Brain pericyte (primary cell): ENCODE results near the gene SEL1L3.

ENCODE experiments used
- DNase-seq: peaks from one replicate; pipeline ENCODE4 v3.0.0-alpha.2; 2012; ENCODE audit warnings: low read depth, low spot score

SEL1L3 gene

DNA sequence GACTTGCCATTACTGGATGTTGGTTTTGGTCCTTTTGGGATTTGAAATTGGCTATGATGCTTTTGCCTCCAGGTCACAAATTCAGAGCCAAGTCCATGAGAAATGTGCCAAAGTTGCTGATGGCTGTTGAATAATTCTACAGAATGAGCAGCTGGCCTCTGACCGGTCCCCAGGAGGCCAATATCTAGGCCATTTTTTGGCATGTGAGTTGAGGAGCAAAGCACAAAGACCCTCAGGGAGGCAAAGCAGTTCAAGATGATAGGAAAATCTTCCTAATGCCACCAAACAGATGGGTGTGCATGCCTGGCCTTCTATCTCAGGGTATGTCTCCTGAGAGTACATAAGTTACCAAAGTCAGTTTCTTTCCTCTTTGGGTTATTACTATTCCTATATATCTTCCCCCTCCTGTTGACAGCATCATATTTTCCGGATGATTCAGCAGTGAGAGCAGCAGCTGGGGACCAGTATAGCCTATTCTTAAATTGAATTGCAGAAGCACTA is 44.4 kb downstream of the SEL1L3 start:
- no peak for DNase-seq

GRCh38 chr4:25817059-25817681 is 45.6 kb downstream of the SEL1L3 start:
- DNase-seq = no peak

- no peak for DNase-seq
Observed at GRCh38 chr4:25816591-25817058, 46.2 kb downstream of the SEL1L3 start.

DNA sequence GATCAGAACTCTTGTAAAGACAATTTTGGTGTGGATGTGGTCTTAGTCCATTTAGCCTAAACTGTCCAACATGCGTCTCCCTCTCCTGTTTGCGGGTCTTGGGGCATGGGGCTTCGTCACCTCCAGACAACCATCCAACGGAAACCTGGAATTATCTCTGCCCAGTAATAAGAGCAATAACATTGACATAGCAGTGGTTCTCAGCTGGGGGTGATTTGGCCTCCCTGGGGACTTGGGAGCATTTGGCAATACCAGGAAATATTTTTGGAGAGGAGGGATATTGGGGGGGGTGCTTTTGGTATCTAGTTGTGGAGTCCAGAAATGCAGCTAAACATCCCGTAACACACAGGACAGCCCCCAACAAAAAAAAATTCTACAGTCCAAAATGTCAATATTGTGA is 47.2 kb downstream of the SEL1L3 start:
- DNase-seq = no peak

GRCh38 chr4:25814301-25815136 is 48.3 kb downstream of the SEL1L3 start:
- DNase-seq = no peak

GRCh38 chr4:25813448-25814106 is 49.2 kb downstream of the SEL1L3 start:
- no peak for DNase-seq

DNA sequence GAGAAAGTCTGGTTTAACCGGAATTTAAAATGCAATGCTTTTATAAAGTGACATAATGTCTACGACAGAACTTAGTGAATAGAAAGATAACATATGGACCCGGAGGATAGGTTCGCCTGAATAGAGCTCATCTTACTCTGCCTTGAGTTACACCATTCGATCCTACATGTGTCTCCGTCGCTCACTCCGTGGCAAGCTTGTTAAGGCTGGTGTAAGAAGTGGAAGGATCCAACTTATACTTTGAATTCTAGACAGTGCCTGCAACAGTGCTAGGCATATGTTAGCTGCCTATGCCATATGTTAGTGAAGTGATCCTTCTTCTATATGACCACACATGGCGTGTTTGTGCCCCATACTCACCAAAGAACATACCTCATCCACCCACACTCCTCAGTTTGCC is 50.9 kb downstream of the SEL1L3 start:
- no peak for DNase-seq

DNA sequence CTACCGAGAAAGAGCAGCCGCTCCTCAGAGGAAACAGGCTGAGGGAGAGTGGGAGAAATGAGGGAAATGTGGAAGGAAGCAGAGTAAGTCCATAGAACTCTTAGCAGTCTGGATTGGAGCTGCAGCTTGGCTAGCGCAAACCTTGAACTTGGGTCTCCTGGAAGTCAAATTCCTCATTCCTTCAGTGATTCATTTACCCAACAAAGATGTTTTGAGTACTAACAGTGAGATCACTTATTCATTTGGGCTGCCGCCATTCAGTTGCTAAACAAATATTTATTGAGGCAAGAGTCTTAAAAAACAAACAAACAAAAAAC is 51.5 kb downstream of the SEL1L3 start:
- DNase-seq = no peak

- no peak for DNase-seq
Observed at GRCh38 chr4:25810461-25811373, 52.1 kb downstream of the SEL1L3 start.

DNA sequence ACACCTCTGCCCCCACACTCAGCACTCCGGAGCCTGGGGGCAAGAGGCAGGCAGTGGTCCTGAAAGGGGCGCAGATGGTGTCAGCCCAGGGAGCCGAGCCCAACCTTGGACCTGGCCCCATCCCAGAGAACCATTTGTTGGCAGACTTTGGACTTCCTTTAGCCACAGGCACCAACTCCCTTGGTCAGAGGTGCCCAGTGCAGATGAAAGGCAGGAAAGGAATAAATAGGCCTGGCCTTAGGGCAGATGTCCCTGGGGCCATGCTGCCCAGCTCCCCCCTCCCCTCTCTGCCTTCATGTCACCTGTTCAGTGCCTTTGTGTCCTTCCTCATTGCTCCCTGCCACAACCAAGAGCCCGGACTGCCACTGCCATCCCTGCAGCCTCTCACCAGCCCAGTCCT is 52.8 kb downstream of the SEL1L3 start:
- DNase-seq = no peak

DNA sequence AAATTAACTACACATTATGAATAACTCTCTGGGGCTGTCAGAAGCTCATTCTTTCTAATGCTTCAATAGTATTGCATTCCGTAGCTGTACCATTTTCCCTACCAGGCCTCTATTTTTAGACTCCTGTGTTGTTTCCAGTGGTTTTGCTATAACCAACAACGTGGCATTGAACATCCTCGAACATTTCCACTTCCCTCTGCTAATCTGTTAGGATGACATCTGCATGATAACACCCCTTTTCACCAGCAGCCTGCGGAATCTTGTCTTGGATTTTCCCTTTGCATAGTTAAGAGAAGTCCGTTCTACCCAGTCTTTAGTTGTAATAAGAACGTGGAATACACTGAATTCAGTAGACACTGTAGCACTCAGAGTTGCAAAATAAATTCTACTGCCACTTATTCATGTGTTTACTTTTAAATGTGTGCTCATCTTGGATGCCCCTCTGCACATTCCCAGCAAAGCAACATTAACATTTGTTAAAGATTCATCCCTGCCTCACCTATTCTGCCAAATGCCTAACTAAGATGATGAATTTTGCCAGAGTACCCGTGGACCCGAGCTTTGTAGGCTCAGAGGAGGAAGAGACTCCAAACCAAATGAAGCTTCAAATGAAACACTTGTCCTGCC is 55.6 kb downstream of the SEL1L3 start:
- DNase-seq = no peak

GRCh38 chr4:25805255-25805860 is 57.4 kb downstream of the SEL1L3 start:
- no peak for DNase-seq

GRCh38 chr4:25803720-25804225 is 59.0 kb downstream of the SEL1L3 start:
- DNase-seq = no peak

GRCh38 chr4:25801594-25801993 is 61.2 kb downstream of the SEL1L3 start:
- DNase-seq = no peak

GRCh38 chr4:25800245-25800644 is 62.5 kb downstream of the SEL1L3 start:
- DNase-seq = no peak

GRCh38 chr4:25799522-25799921 is 63.3 kb downstream of the SEL1L3 start:
- no peak for DNase-seq

DNA sequence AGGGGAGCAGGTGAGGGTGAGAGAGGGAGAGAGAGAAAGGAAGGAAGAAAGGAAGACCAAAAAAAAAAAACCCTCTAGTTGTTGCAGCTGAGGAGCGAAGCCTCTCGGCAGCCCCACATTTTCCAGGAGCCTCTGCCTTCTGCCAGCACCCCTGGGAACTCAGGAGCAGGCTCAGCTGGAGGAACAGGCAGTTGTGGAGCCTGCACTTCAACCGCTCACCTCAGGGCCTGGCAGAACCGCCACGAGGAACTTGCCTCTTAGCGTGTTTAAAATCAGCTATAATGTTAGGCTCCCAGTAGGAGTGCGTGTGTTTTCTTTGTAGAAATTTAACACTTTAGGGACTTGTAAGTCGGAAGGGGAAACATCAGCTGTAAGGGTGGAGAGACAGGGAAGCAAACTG is 65.7 kb downstream of the SEL1L3 start:
- no peak for DNase-seq

DNA sequence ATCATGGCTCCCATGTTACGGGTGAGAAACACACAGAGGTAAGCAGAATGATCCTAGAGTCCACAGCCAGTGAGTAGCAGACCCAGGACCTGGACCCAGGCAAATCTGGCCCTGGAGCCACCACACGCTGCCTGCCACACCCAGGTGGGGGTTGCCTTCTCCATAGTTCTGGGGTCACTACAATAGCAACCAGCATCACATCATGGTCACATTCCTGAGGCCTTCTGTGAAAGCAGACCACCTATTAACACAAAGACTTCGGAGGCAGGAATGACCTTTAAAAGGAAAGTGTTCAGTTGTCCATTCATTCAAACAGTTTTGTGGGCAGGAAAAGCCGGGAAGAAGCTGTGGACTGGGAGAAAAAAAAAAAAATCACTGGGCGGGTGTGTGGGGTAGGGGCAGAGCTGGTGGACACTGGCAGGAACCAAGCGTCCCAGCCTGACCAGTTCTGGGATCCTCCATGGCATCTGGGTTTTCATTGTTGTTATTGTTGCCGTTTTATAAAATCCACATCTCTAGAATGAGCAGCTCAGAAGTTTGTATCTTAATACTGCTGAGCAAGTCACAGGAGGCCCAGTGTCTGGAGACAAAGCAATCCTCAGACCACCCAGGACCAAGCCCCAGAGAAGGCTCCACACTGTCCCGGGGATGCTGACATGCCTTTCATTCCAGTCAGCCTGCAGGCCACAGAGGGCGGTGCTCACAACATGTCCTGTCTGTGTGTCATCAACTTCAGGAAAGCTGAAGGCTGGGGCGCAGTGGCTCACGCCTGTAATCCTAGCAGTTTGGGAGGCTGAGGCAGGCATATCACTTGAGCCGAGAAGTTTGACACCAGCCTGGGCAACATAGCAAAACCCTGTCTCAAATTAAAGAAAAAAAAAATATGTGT is 67.0 kb downstream of the SEL1L3 start:
- no peak for DNase-seq

- no peak for DNase-seq
Observed at GRCh38 chr4:25795091-25795490, 67.7 kb downstream of the SEL1L3 start.
